Measurements from ENCODE around the gene PKIG. TPM values are rescaled to one million over a fixed set of nuclear protein-coding genes. Genes with fewer than 3 reads are reported as not detected.

The PKIG gene
- total RNA-seq, 4 donors from 2014 or later = 78.2 to 108 (median 91.5) TPM

- no peaks in the 10 kb centered on the region for H3K9me3 ChIP-seq
- H3K27me3 ChIP-seq = no peaks in the 10 kb centered on the region
- peak overlapping the region in 3 of 4 donors; percentile 10 to 41 (median 27) for H3K27ac ChIP-seq
- 29 to 31% methylated on average over 8 to 10 of the region's 10 CpGs for whole genome bisulfite sequencing, 2 donors
- H3K4me3 ChIP-seq = no peak overlapping the region
- DNase-seq (ENCODE audit: low spot score in 2 of 2) = no peak
- TF ChIP-seq POLR2A (IDR thresholded peaks at IDR 0.05) = no peak
- TF ChIP-seq CTCF (IDR thresholded peaks at IDR 0.05) = no peak
- TF ChIP-seq EP300 (IDR thresholded peaks at IDR 0.05) = no peak
- H3K36me3 ChIP-seq = peaks cover 0 to 69% (median 0%) of the 10 kb centered on the region in 3 donors
- H3K4me1 ChIP-seq = peaks cover 0 to 26% (median 16%) of the 10 kb centered on the region in 4 donors
Observed at GRCh38 chr20:44615169-44615791, 32.9 kb downstream of the PKIG start.

DNA sequence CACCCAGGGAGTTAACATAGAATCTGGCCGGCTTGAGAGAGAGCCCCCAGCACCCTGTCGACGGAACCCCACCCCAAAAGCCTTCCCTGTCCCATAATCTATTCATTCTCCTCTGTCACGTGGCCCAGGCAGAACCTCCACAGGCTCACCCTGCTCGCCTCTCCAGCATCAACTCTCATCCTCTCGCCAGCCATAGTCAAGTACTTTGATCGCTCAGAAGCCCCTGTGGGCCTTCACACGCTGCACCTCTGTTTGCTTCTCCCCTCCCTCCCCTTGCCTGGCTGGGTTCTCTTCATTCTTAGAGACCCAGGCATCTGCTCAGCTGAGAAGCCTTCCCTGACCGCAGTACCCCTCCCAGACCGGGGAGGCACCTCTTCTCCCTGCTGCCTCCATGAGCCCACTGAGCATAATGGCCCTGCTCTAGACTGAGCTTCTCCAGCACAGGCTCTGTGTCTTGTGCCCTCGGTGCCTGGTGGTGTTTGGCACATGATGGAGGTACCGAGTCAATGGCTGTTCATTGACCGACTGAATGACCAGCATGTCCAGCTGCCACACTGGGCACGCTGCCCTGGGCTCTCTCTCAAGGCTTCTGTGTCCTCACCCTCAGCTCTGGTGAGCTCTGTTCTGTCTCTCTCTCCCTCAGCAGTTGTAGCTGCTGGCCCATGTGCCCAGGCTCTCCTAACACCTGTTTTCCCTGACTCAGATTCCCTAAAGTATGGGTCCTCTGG lies 33.7 kb downstream of the PKIG start:
- Histone ChIP-seq H3K4me1 (peaks cover 0 to 22% (median 14%) of the 10 kb centered on the region in 4 donors), H3K9me3 (no peaks in the 10 kb centered on the region), H3K27ac (peak overlapping the region in 3 of 4 donors; percentile 10 to 41 (median 27)), H3K27me3 (no peaks in the 10 kb centered on the region), H3K36me3 (peaks cover 0 to 77% (median 0%) of the 10 kb centered on the region in 3 donors), H3K4me3 (no peak overlapping the region)
- no peak for DNase-seq (ENCODE audit: low spot score in 2 of 2)
- TF ChIP-seq POLR2A (IDR thresholded peaks at IDR 0.05) = no peak
- TF ChIP-seq CTCF (IDR thresholded peaks at IDR 0.05) = no peak
- TF ChIP-seq EP300 (IDR thresholded peaks at IDR 0.05) = no peak
- WGBS, 2 donors = 85 to 86% methylated on average over 12 to 14 of the region's 14 CpGs

DNA sequence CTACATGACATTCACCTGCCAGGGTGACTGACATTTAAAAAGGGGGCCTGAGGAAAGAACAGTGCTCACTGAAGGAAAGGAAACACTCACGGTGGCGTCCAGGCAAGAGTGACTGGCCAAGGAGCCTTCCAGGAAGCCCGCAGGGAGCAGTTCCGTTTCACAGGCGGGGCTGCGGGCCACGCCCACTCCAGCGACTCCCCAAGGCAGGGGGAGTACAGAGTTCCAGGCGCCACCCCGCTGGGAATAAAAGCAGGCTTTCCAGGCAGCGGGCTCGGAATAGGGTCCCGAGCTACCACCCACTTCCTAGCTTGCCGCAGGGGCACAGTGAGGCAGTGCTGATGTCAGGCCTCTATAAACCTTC lies 34.2 kb downstream of the PKIG start:
- H3K9me3 ChIP-seq = no peaks in the 10 kb centered on the region
- DNase-seq (ENCODE audit: low spot score in 2 of 2) = no peak
- no peaks in the 10 kb centered on the region for H3K27me3 ChIP-seq
- WGBS, 2 donors = 51 to 61% methylated on average over 12 to 14 of the region's 14 CpGs
- H3K4me3 ChIP-seq = no peak overlapping the region
- no peak overlapping the region for H3K27ac ChIP-seq
- peaks cover 0 to 22% (median 14%) of the 10 kb centered on the region in 4 donors for H3K4me1 ChIP-seq
- peaks cover 0 to 82% (median 0%) of the 10 kb centered on the region in 3 donors for H3K36me3 ChIP-seq
- TF ChIP-seq CTCF (IDR thresholded peaks at IDR 0.05) (no peak), EP300 (IDR thresholded peaks at IDR 0.05) (no peak), POLR2A (IDR thresholded peaks at IDR 0.05) (no peak)

- 75 to 83% methylated on average over 14 of the region's 14 CpGs for WGBS, 2 donors
- Histone ChIP-seq H3K27ac (peak overlapping the region in 1 of 4 donors; percentile 1), H3K36me3 (peaks cover 0 to 99% (median 0%) of the 10 kb centered on the region in 3 donors), H3K9me3 (peaks cover 0 to 9% (median 0%) of the 10 kb centered on the region in 4 donors), H3K4me3 (no peak overlapping the region), H3K4me1 (peaks cover 0 to 22% (median 14%) of the 10 kb centered on the region in 4 donors), H3K27me3 (no peaks in the 10 kb centered on the region)
- no peak for DNase-seq (ENCODE audit: low spot score in 2 of 2)
- no peak for TF ChIP-seq EP300 (IDR thresholded peaks at IDR 0.05)
- TF ChIP-seq POLR2A (IDR thresholded peaks at IDR 0.05) = no peak
- no peak for TF ChIP-seq CTCF (IDR thresholded peaks at IDR 0.05)
Observed at GRCh38 chr20:44618318-44618731, 35.9 kb downstream of the PKIG start.

- peaks cover 0 to 92% (median 0%) of the 10 kb centered on the region in 3 donors for H3K36me3 ChIP-seq
- H3K4me1 ChIP-seq = peaks cover 0 to 22% (median 14%) of the 10 kb centered on the region in 4 donors
- DNase-seq (ENCODE audit: low spot score in 2 of 2) = no peak
- WGBS, 2 donors = 94 to 97% methylated on average over 7 of the region's 7 CpGs
- H3K4me3 ChIP-seq = no peak overlapping the region
- no peak overlapping the region for H3K27ac ChIP-seq
- no peak for TF ChIP-seq POLR2A (IDR thresholded peaks at IDR 0.05)
- TF ChIP-seq EP300 (IDR thresholded peaks at IDR 0.05) = no peak
- no peak for TF ChIP-seq CTCF (IDR thresholded peaks at IDR 0.05)
- H3K9me3 ChIP-seq = peaks cover 0 to 12% (median 0%) of the 10 kb centered on the region in 4 donors
- no peaks in the 10 kb centered on the region for H3K27me3 ChIP-seq
Observed at GRCh38 chr20:44619294-44619693, 36.9 kb downstream of the PKIG start.
